Measurements from ENCODE around the gene SLC25A26. TPM values are rescaled to one million over a fixed set of nuclear protein-coding genes. Genes with fewer than 3 reads are reported as not detected.

The SLC25A26 gene
- total RNA-seq, 2 donors from 2014 or later = 20.7 to 22.8 TPM

DNA sequence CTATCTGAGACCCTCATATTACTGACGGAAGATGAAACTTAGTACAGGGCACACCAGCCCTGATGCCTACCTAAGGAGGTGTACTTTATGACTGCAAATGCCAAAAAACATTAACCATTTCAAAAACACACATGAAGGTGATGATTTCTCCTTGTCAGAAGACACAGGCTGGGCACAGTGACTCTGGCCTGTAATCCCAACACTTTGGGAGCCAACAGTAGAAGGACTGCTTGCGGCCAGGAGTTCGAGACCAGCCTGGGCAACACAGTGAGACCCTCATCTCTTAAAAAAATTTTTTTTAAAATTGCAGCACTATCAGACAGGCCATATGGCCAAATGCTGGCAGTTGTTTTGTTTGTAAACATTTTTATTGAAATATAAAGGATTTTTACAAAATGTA is 206.6 kb downstream of the SLC25A26 start:
- peaks cover 23% of the 10 kb centered on the region for H3K36me3 Mint-ChIP-seq (ENCODE audit: low read depth)
- no peak overlapping the region for H3K4me3 Mint-ChIP-seq

GRCh38 chr3:66427951-66428474 is 207.2 kb downstream of the SLC25A26 start:
- 91 to 96% methylated on average over 5 of the region's 5 CpGs for WGBS, 2 experiments (ENCODE audit: insufficient coverage in 1 of 2, insufficient read length in 1 of 2)
- no peak for TF ChIP-seq CTCF (conservative IDR thresholded peaks at IDR 0.05)
- Mint-ChIP-seq H3K36me3 (ENCODE audit: low read depth) (peaks cover 16% of the 10 kb centered on the region), H3K27me3 (ENCODE audit: insufficient read depth) (no peaks in the 10 kb centered on the region), H3K4me3 (no peak overlapping the region), H3K9me3 (peaks cover 13% of the 10 kb centered on the region), H3K4me1 (peaks cover 42% of the 10 kb centered on the region), H3K27ac (no peak overlapping the region)
- no peak overlapping the region for H3K27ac ChIP-seq (ENCODE audit: low read depth, low read length)
- H3K9ac ChIP-seq (ENCODE audit: extremely low read depth, low read length, poor library complexity, severe bottlenecking) = no peak overlapping the region
- H3K36me3 ChIP-seq (ENCODE audit: control insufficient read depth, insufficient read depth, low read length) = peaks cover 36% of the 10 kb centered on the region
- no peaks in the 10 kb centered on the region for H3K27me3 ChIP-seq (ENCODE audit: control insufficient read depth, insufficient read depth, low read length, poor library complexity, severe bottlenecking)
- H3K9me3 ChIP-seq (ENCODE audit: control insufficient read depth, low read length) = peaks cover 16% of the 10 kb centered on the region
- no peaks in the 10 kb centered on the region for H3K4me1 ChIP-seq (ENCODE audit: control insufficient read depth, insufficient read depth, low read length)
- no peak overlapping the region for H3K4me3 ChIP-seq (ENCODE audit: low read length)
- DNase-seq = no peak

More for the DNA sequence above, 206.6 kb downstream of the SLC25A26 start:
- no peaks in the 10 kb centered on the region for H3K4me1 ChIP-seq (ENCODE audit: control insufficient read depth, insufficient read depth, low read length)
- H3K9ac ChIP-seq (ENCODE audit: extremely low read depth, low read length, poor library complexity, severe bottlenecking) = no peak overlapping the region
- H3K27me3 Mint-ChIP-seq (ENCODE audit: insufficient read depth) = no peaks in the 10 kb centered on the region
- H3K27ac Mint-ChIP-seq = no peak overlapping the region
- H3K4me3 ChIP-seq (ENCODE audit: low read length) = no peak overlapping the region
- TF ChIP-seq CTCF (conservative IDR thresholded peaks at IDR 0.05) = no peak
- H3K27me3 ChIP-seq (ENCODE audit: control insufficient read depth, insufficient read depth, low read length, poor library complexity, severe bottlenecking) = no peaks in the 10 kb centered on the region
- no peak overlapping the region for H3K27ac ChIP-seq (ENCODE audit: low read depth, low read length)
- H3K9me3 ChIP-seq (ENCODE audit: control insufficient read depth, low read length) = peaks cover 23% of the 10 kb centered on the region
- peaks cover 36% of the 10 kb centered on the region for H3K36me3 ChIP-seq (ENCODE audit: control insufficient read depth, insufficient read depth, low read length)
- 97 to 100% methylated on average over 3 of the region's 3 CpGs for WGBS, 2 experiments (ENCODE audit: insufficient coverage in 1 of 2, insufficient read length in 1 of 2)
- DNase-seq = no peak
- peaks cover 42% of the 10 kb centered on the region for H3K4me1 Mint-ChIP-seq
- peaks cover 20% of the 10 kb centered on the region for H3K9me3 Mint-ChIP-seq

Other genes starting within 250 kb of the SLC25A26 start
- gene MAGI1, start 182.1 kb upstream of the SLC25A26 start, total RNA-seq = 10 to 100 TPM; 38.6 to 45.1 TPM

Data from endodermal cell (in vitro differentiated cells).